Endothelial cell (in vitro differentiated cells): ENCODE data around the gene PRKCA. TPM values are rescaled to one million over a fixed set of nuclear protein-coding genes. Genes with fewer than 3 reads are reported as not detected.

Source experiments
- DNase-seq: peaks from one replicate; pipeline ENCODE4 v3.0.0; 2021; ENCODE audit warnings: low spot score
- H3K27ac Mint-ChIP-seq: one replicate; pipeline ENCODE4 v1.8.0; 2021; ENCODE audit warnings: mixed read lengths, inconsistent platforms; ENCODE audit not compliant: unreplicated experiment
- H3K27me3 Mint-ChIP-seq: one replicate; pipeline ENCODE4 v1.8.0; 2021; ENCODE audit warnings: mild to moderate bottlenecking, moderate library complexity, mixed read lengths, inconsistent platforms; ENCODE audit not compliant: unreplicated experiment
- H3K36me3 Mint-ChIP-seq: one replicate; pipeline ENCODE4 v1.8.0; 2021; ENCODE audit warnings: mild to moderate bottlenecking, low read depth, mixed read lengths, inconsistent platforms; ENCODE audit not compliant: unreplicated experiment
- H3K4me1 Mint-ChIP-seq: one replicate; pipeline ENCODE4 v1.8.0; 2021; ENCODE audit warnings: mild to moderate bottlenecking, mixed read lengths, inconsistent platforms; ENCODE audit not compliant: unreplicated experiment
- H3K4me3 Mint-ChIP-seq: one replicate; pipeline ENCODE4 v1.8.0; 2021; ENCODE audit warnings: mild to moderate bottlenecking, mixed read lengths, inconsistent platforms; ENCODE audit not compliant: unreplicated experiment
- H3K9me3 Mint-ChIP-seq: one replicate; pipeline ENCODE4 v1.8.0; 2021; ENCODE audit warnings: mixed read lengths, inconsistent platforms; ENCODE audit not compliant: unreplicated experiment
- CTCF ChIP-seq: fragments of 200-600 bp; sonication (generic); IDR thresholded peaks from one replicate; pipeline ENCODE4 v1.5.0; 2021; ENCODE audit warnings: antibody characterized with exemption; ENCODE audit not compliant: unreplicated experiment
- total RNA-seq: library from RNA; stranded (reverse); fragmentation: NEBNext Ultra II Directional; extraction: Animal tissue kit (Norgen Biotek cat#: 25700); gene quantifications from one replicate; pipeline ENCODE4 v1.2.1, GENCODE V29; 2021; ENCODE audit not compliant: unreplicated experiment

Gene PRKCA
- total RNA-seq, 1 donor from 2014 or later, result 2.1 TPM

GRCh38 chr17:66667090-66667489 lies 364.7 kb downstream of the PRKCA start:
- Mint-ChIP-seq H3K36me3 (no peaks in the 10 kb centered on the region), H3K27ac (no peak overlapping the region), H3K4me1 (no peaks in the 10 kb centered on the region), H3K9me3 (no peaks in the 10 kb centered on the region), H3K27me3 (no peaks in the 10 kb centered on the region), H3K4me3 (no peak overlapping the region)
- TF ChIP-seq CTCF, result no peak
- no peak for DNase-seq

- H3K36me3 Mint-ChIP-seq, result no peaks in the 10 kb centered on the region
- H3K9me3 Mint-ChIP-seq, result no peaks in the 10 kb centered on the region
- H3K27me3 Mint-ChIP-seq, result no peaks in the 10 kb centered on the region
- no peak for DNase-seq
- H3K27ac Mint-ChIP-seq, result no peak overlapping the region
- no peaks in the 10 kb centered on the region for H3K4me1 Mint-ChIP-seq
- TF ChIP-seq CTCF, result no peak
- no peak overlapping the region for H3K4me3 Mint-ChIP-seq
These were observed 365.1 kb downstream of the PRKCA start for GRCh38 chr17:66667491-66668030.

- DNase-seq, result no peak
- Mint-ChIP-seq H3K4me1 (no peaks in the 10 kb centered on the region), H3K36me3 (no peaks in the 10 kb centered on the region), H3K4me3 (no peak overlapping the region), H3K27ac (no peak overlapping the region), H3K27me3 (no peaks in the 10 kb centered on the region), H3K9me3 (no peaks in the 10 kb centered on the region)
- TF ChIP-seq CTCF, result no peak
These were observed 367.8 kb downstream of the PRKCA start for GRCh38 chr17:66670206-66670605.

GRCh38 chr17:66671156-66671555 lies 368.7 kb downstream of the PRKCA start:
- no peak for TF ChIP-seq CTCF
- Mint-ChIP-seq H3K9me3 (no peaks in the 10 kb centered on the region), H3K27ac (no peak overlapping the region), H3K36me3 (no peaks in the 10 kb centered on the region), H3K4me3 (no peak overlapping the region), H3K27me3 (peaks cover 3% of the 10 kb centered on the region), H3K4me1 (no peaks in the 10 kb centered on the region)
- DNase-seq, result no peak

GRCh38 chr17:66673668-66674276 lies 371.4 kb downstream of the PRKCA start:
- no peak overlapping the region for H3K4me3 Mint-ChIP-seq
- no peaks in the 10 kb centered on the region for H3K9me3 Mint-ChIP-seq
- H3K27ac Mint-ChIP-seq, result no peak overlapping the region
- peak; percentile 65 for DNase-seq
- peak; percentile 77 for TF ChIP-seq CTCF
- H3K27me3 Mint-ChIP-seq, result peaks cover 5% of the 10 kb centered on the region
- H3K4me1 Mint-ChIP-seq, result no peaks in the 10 kb centered on the region
- H3K36me3 Mint-ChIP-seq, result no peaks in the 10 kb centered on the region
